ENCODE measurements around the gene MIER2.

DNA sequence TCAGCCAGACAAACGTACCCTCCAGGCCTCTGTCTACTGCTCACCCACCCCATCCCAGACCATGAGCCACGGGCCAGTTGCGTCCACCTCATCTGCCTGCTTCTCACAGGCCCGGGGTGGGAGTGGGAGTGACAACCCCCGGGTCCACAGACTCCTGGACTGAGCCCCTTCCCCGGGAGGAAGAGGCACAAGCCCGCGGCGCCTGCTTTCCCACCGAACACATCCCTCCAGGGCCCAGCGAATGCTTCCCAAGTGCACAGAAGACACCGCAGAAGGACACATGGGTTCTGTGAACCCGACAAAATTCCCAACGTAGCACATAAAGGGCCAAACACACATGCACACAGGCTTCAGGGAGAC, 35.4 kb downstream of the MIER2 start:
- TF ChIP-seq ZSCAN30 (tag by site-specific recombination; IDR thresholded peaks at IDR 0.05) (no peak), CTCF (tag by site-specific recombination; IDR thresholded peaks at IDR 0.05) (no peak), ZNF544 (tag by site-specific recombination; IDR thresholded peaks at IDR 0.05) (no peak), ZNF629 (tag by site-specific recombination; IDR thresholded peaks at IDR 0.05) (no peak), FEZF1 (tag by site-specific recombination; IDR thresholded peaks at IDR 0.05) (no peak), ZNF404 (tag by site-specific recombination; IDR thresholded peaks at IDR 0.05) (no peak), ZNF639 (tag by site-specific recombination; IDR thresholded peaks at IDR 0.05) (no peak), ATF2 (tag by site-specific recombination; IDR thresholded peaks at IDR 0.05; ENCODE audit: low read depth) (no peak), ZNF707 (tag by site-specific recombination; IDR thresholded peaks at IDR 0.05) (no peak), REST (tag by site-specific recombination; IDR thresholded peaks at IDR 0.05) (no peak)
- TF ChIP-seq, protein P1, sequence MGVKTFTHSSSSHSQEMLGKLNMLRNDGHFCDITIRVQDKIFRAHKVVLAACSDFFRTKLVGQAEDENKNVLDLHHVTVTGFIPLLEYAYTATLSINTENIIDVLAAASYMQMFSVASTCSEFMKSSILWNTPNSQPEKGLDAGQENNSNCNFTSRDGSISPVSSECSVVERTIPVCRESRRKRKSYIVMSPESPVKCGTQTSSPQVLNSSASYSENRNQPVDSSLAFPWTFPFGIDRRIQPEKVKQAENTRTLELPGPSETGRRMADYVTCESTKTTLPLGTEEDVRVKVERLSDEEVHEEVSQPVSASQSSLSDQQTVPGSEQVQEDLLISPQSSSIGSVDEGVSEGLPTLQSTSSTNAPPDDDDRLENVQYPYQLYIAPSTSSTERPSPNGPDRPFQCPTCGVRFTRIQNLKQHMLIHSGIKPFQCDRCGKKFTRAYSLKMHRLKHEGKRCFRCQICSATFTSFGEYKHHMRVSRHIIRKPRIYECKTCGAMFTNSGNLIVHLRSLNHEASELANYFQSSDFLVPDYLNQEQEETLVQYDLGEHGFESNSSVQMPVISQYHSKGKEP (tag by site-specific recombination; IDR thresholded peaks at IDR 0.05): no peak

Measured in HEK293 (cell line).